Sigmoid colon (tissue), 3 donors: ENCODE measurements around the gene NDE1.

ENCODE experiments used
- CTCF ChIP-seq, 4 experiments: fragments of 450-650 bp in 3 of 4; fragments of 200-600 bp in 1 of 4; IDR thresholded peaks; one replicate each; pipeline ENCODE4 v1.5.1; 2016 to 2019; ENCODE audit warnings: antibody characterized with exemption in 4 of 4, mild to moderate bottlenecking in 3 of 4, moderate library complexity in 2 of 4
- POLR2A ChIP-seq, 2 donors: fragments of 450-650 bp; IDR thresholded peaks; one replicate each; pipeline ENCODE4 v1.6.1; 2016; ENCODE audit warnings: antibody characterized with exemption in 2 of 2, mild to moderate bottlenecking in 2 of 2, moderate library complexity in 2 of 2

- TF ChIP-seq CTCF (IDR thresholded peaks at IDR 0.05) (no peak), POLR2A (IDR thresholded peaks at IDR 0.05) (no peak)
Observed at GRCh38 chr16:15751940-15752339, 101.9 kb downstream of the NDE1 start.
